GM12864 (cell line): ENCODE measurements around the gene KNG1.
A peak's percentile ranks its signal among the peaks of the same experiment; 100 is the strongest.

Source experiments
- DNase-seq: peaks from one replicate; pipeline ENCODE4 v3.0.0-alpha.2; 2011; ENCODE audit warnings: low read depth
- H3K4me3 ChIP-seq: 2 replicates; pipeline ENCODE4 v1.5.1; 2011; ENCODE audit warnings: mild to moderate bottlenecking, low read depth, low read length, control low read depth
- CTCF ChIP-seq: IDR thresholded peaks from 2 replicates; pipeline ENCODE4 v1.5.1; 2011; ENCODE audit warnings: low read depth, mild to moderate bottlenecking, moderate library complexity, low read length, control low read depth, inconsistent platforms; ENCODE audit errors: missing control alignments

KNG1 gene

GRCh38 chr3:186743666-186744065, 26.5 kb downstream of the KNG1 start:
- DNase-seq: no peak
- no peak overlapping the region for H3K4me3 ChIP-seq
- TF ChIP-seq CTCF: no peak

- DNase-seq: peak; percentile 4
Observed at GRCh38 chr3:186746008-186746407, 28.8 kb downstream of the KNG1 start.

GRCh38 chr3:186750316-186750715, 33.2 kb downstream of the KNG1 start:
- no peak for DNase-seq
- TF ChIP-seq CTCF: no peak
- H3K4me3 ChIP-seq: no peak overlapping the region

More at GRCh38 chr3:186746008-186746407, 28.8 kb downstream of the KNG1 start:
- no peak for TF ChIP-seq CTCF
- no peak overlapping the region for H3K4me3 ChIP-seq

- no peak for TF ChIP-seq CTCF
- H3K4me3 ChIP-seq: no peak overlapping the region
- DNase-seq: no peak
Observed at GRCh38 chr3:186751480-186751879, 34.3 kb downstream of the KNG1 start.

- TF ChIP-seq CTCF: no peak
- no peak overlapping the region for H3K4me3 ChIP-seq
- no peak for DNase-seq
Observed at GRCh38 chr3:186754006-186754405, 36.8 kb downstream of the KNG1 start.

- DNase-seq: no peak
- no peak for TF ChIP-seq CTCF
- no peak overlapping the region for H3K4me3 ChIP-seq
Observed at GRCh38 chr3:186754871-186755270, 37.7 kb downstream of the KNG1 start.

GRCh38 chr3:186757214-186757613, 40.1 kb downstream of the KNG1 start:
- DNase-seq: no peak
- no peak for TF ChIP-seq CTCF
- H3K4me3 ChIP-seq: no peak overlapping the region
